HepG2 (cell line): ENCODE data around the gene UBE2U. TPM values are rescaled to one million over a fixed set of nuclear protein-coding genes. Genes with fewer than 3 reads are reported as not detected.

Experiments
- ATAC-seq: fragments of 200-7000 bp; cut with Tn5 transposase; 3 replicates; pipeline ENCODE4 v1.9.1; 2020; ENCODE audit warnings: mild to moderate bottlenecking, moderate library complexity
- BruUV-seq: library from RNA; stranded (reverse); fragments of 400-500 nt; replicated peaks from 2 replicates; lab custom pipeline; 2021; lab: Mats Ljungman, UMichigan
- CTCF ChIA-PET: fragments of 300-600 bp; formaldehyde crosslinking; extraction: SDS; loops from one replicate; lab custom pipeline; 2021; ENCODE audit warnings: low total read pairs, inconsistent platforms, low intra/inter-chr PET ratio; lab: Yijun Ruan, JAX
- POLR2A ChIA-PET: fragments of 350-600 bp; sonication (Branson Sonifier 250); formaldehyde crosslinking; loops from one replicate; lab custom pipeline; 2020; ENCODE audit warnings: antibody characterized with exemption, inconsistent platforms; lab: Yijun Ruan, JAX
- DNase-seq: peaks from one replicate; pipeline ENCODE4 v3.0.0-alpha.2; 2015; ENCODE audit warnings: low spot score
- FAIRE-seq: peaks from 3 replicates; lab custom pipeline; 2011; peaks lifted over from hg19 to GRCh38; lab: Jason Lieb, UNC
- H2AFZ ChIP-seq: one replicate; pipeline ENCODE4 v1.6.1; 2011; ENCODE audit warnings: low read length, inconsistent platforms
- H3K27ac ChIP-seq: fragments of 300-600 bp; 3 replicates; pipeline ENCODE4 v1.8.0; 2011; ENCODE audit warnings: mixed run types, mild to moderate bottlenecking, mixed read lengths, low read length, inconsistent platforms; ENCODE audit not compliant: insufficient read depth; ENCODE audit errors: extremely low read length
- H3K27me3 ChIP-seq, 2 experiments: fragments of 200-600 bp in 1 of 2; 2 replicates in 1 of 2; 3 replicates in 1 of 2; pipeline versions ENCODE4 v1.6.0 to v1.8.0; 2011; ENCODE audit warnings: low read length in 2 of 2, mild to moderate bottlenecking in 2 of 2, moderate library complexity in 2 of 2, inconsistent platforms in 1 of 2; ENCODE audit not compliant: insufficient read depth in 2 of 2, control insufficient read depth in 1 of 2
- H3K36me3 ChIP-seq, 2 experiments: fragments of 200-600 bp in 1 of 2; replicated peaks in 1 of 2; 2 replicates in 1 of 2; 3 replicates in 1 of 2; pipeline versions ENCODE4 v1.5.1 to v1.8.0; 2011; ENCODE audit warnings: low read length in 2 of 2, inconsistent platforms in 1 of 2; ENCODE audit not compliant: insufficient read depth in 2 of 2, control insufficient read depth in 1 of 2
- H3K4me1 ChIP-seq: 2 replicates; pipeline ENCODE4 v1.5.1; 2012; ENCODE audit warnings: low read length, inconsistent platforms; ENCODE audit not compliant: insufficient read depth
- H3K4me2 ChIP-seq: 2 replicates; pipeline ENCODE4 v1.6.0; 2011; ENCODE audit warnings: low read depth, low read length, inconsistent platforms
- H3K4me3 ChIP-seq, 3 experiments: fragments of 200-600 bp in 1 of 3; sonication (generic), shearing (Covaris generic) in 1 of 3; replicated peaks in 1 of 3; 2 replicates each; pipeline ENCODE4 v1.5.1; 2011 to 2016; ENCODE audit warnings: low read length in 3 of 3, inconsistent platforms in 2 of 3, low read depth in 2 of 3, mild to moderate bottlenecking in 2 of 3, control low read depth in 1 of 3, mixed read lengths in 1 of 3; ENCODE audit not compliant: insufficient read depth in 1 of 3
- H3K79me2 ChIP-seq: one replicate; pipeline ENCODE4 v1.6.1; 2011; ENCODE audit warnings: low read length, inconsistent platforms; ENCODE audit not compliant: insufficient read depth
- H3K9ac ChIP-seq: 2 replicates; pipeline ENCODE4 v1.6.0; 2011; ENCODE audit warnings: mild to moderate bottlenecking, low read depth, low read length, inconsistent platforms; ENCODE audit not compliant: insufficient read depth
- H3K9me3 ChIP-seq: 2 replicates; pipeline ENCODE4 v1.5.1; 2012; ENCODE audit warnings: mild to moderate bottlenecking, low read length
- H4K20me1 ChIP-seq: 2 replicates; pipeline ENCODE4 v1.6.0; 2011; ENCODE audit warnings: inconsistent platforms, mild to moderate bottlenecking, low read length, moderate library complexity; ENCODE audit not compliant: insufficient read depth
- ELF4 ChIP-seq: sonication (generic); formaldehyde crosslinking; IDR thresholded peaks from 2 replicates; pipeline ENCODE4 v1.5.0; 2020; ENCODE audit warnings: missing genetic modification reagents, mild to moderate bottlenecking, moderate library complexity, borderline replicate concordance
- ETV5 ChIP-seq: IDR thresholded peaks from 2 replicates; pipeline ENCODE4 v1.6.1; 2018; ENCODE audit warnings: missing biosample characterization, missing genetic modification reagents, inconsistent platforms, borderline replicate concordance
- GTF2F1 ChIP-seq: fragments of 150-350 bp; IDR thresholded peaks from 2 replicates; pipeline ENCODE4 v1.6.1; 2014; ENCODE audit warnings: low read length
- PBX3 ChIP-seq: sonication (generic); formaldehyde crosslinking; IDR thresholded peaks from 2 replicates; pipeline ENCODE4 v1.8.1; 2023; ENCODE audit warnings: missing genetic modification reagents, inconsistent platforms, borderline replicate concordance
- SAP130 ChIP-seq: IDR thresholded peaks from 2 replicates; pipeline ENCODE4 v1.6.1; 2016; ENCODE audit warnings: low read depth
- WIZ ChIP-seq: sonication (generic); formaldehyde crosslinking; IDR thresholded peaks from 2 replicates; pipeline ENCODE4 v1.5.1; 2020; ENCODE audit warnings: mild to moderate bottlenecking, missing genetic modification reagents
- ZNF3 ChIP-seq: IDR thresholded peaks from 2 replicates; pipeline ENCODE4 v1.7.0; 2017; ENCODE audit warnings: inconsistent platforms
- ZSCAN29 ChIP-seq: sonication (generic); formaldehyde crosslinking; conservative IDR thresholded peaks from 2 replicates; pipeline ENCODE4 v1.4.0; 2020; ENCODE audit warnings: mild to moderate bottlenecking, missing genetic modification reagents
- WGBS: methylation state at CpG from one replicate; pipeline ENCODE4 v1.1.6; 2017; ENCODE audit warnings: low lambda C conversion rate; 5-methylcytosine and 5-hydroxymethylcytosine counted together
- in situ Hi-C: cut with HindIII; loops from 2 replicates; pipeline ENCODE4 v1.10.0; 2017; ENCODE audit warnings: low pct_unique_long_range_greater_than_20kb; ENCODE audit not compliant: extremely low pct_ligation_motif_present
- intact Hi-C: fragments of 100-400 bp; cut with micrococcal nuclease; formaldehyde crosslinking; loops from one replicate; pipeline ENCODE4 v1.10.0; 2022; ENCODE audit not compliant: unreplicated experiment
- polyA plus RNA-seq, 8 experiments: library from polyadenylated mRNA; depleted of rRNA in 3 of 8; stranded (reverse) in 7 of 8; unstranded in 1 of 8; fragments of >200 nt; fragmentation: Illumina TruSeq in 4 of 8; extraction: Trizol in 4 of 8; gene quantifications; 2 replicates each; pipeline versions ENCODE4 v1.2.1 to v1.2.3, GENCODE V29; 2011 to 2016; ENCODE audit warnings: low read depth in 4 of 8, missing spikeins in 1 of 8, mixed read lengths in 1 of 8; ENCODE audit not compliant: insufficient read depth in 1 of 8
- total RNA-seq, 5 experiments: library from RNA; depleted of rRNA; stranded (reverse); fragments of >200 nt; fragmentation: Illumina TruSeq; extraction: Trizol; gene quantifications; 2 replicates each; pipeline ENCODE4 v1.2.3, GENCODE V29; 2016; ENCODE audit warnings: low read depth in 1 of 5
- TF ChIP-seq, protein P1 (sequence below): sonication (generic); formaldehyde crosslinking; conservative IDR thresholded peaks from 2 replicates; pipeline ENCODE4 v1.4.0; 2020; ENCODE audit warnings: missing genetic modification reagents

UBE2U gene
- total and polyA plus RNA-seq, 2 of the 13 experiments (the other 11 are each of a cell fraction or from before 2014, with no cell fraction given): not detected

- in situ Hi-C loops (no loop called here), intact Hi-C loops (no loop called here)
- no peak overlapping the region for H3K27ac ChIP-seq
- H2AFZ ChIP-seq: no peak overlapping the region
- BruUV-seq: no TSS peak
- no peaks in the 10 kb centered on the region for H3K4me1 ChIP-seq
- no peak overlapping the region for H3K4me3 ChIP-seq
- no peaks in the 10 kb centered on the region for H4K20me1 ChIP-seq
- no peak overlapping the region for H3K4me2 ChIP-seq
- H3K36me3 ChIP-seq: no peaks in the 10 kb centered on the region
- ChIA-PET POLR2A (no interaction called here), CTCF (no interaction called here)
- no peak overlapping the region for H3K9ac ChIP-seq
- FAIRE-seq: no peak
- ATAC-seq: no peak
- no peaks in the 10 kb centered on the region for H3K79me2 ChIP-seq
- WGBS: 48% methylated on average over 4 of the region's 4 CpGs
- H3K9me3 ChIP-seq: no peaks in the 10 kb centered on the region
- DNase-seq: no peak
- no peaks in the 10 kb centered on the region for H3K27me3 ChIP-seq
- TF ChIP-seq PBX3 (no peak), ZSCAN29 (CRISPR knock-in tag) (no peak), ZNF3 (no peak)
These were observed 90.4 kb downstream of the UBE2U start for GRCh38 chr1:64293820-64294219.

DNA sequence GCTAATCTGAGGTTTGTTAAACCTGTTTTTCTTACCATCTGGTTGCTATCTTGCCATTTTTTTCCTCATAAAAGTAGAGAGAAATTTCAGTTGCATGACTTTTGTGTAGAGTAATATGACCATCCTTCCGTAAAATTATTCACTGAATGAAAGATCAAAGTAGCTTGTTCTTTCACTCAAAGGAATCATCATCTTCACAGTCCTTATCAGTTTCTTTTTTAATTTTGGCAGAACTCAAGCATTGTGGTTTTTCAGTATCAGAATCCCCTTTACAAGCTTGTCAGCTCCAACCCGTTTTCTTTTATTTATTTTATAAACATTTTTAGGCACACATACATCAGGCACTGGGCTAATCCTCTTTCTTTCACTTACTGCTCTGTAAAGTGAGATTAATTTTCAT, 91.7 kb downstream of the UBE2U start:
- FAIRE-seq (no peak), DNase-seq (no peak), ATAC-seq (no peak)
- ChIA-PET CTCF (no interaction called here), POLR2A (no interaction called here)
- Histone ChIP-seq H4K20me1 (no peaks in the 10 kb centered on the region), H3K4me2 (no peak overlapping the region), H3K9me3 (no peaks in the 10 kb centered on the region), H3K4me3 (no peak overlapping the region), H3K4me1 (no peaks in the 10 kb centered on the region), H2AFZ (no peak overlapping the region), H3K79me2 (no peaks in the 10 kb centered on the region), H3K27me3 (no peaks in the 10 kb centered on the region), H3K9ac (no peak overlapping the region), H3K36me3 (no peaks in the 10 kb centered on the region), H3K27ac (no peak overlapping the region)
- in situ Hi-C loops: no loop called here
- no peak for TF ChIP-seq ELF4 (CRISPR knock-in tag)
- no peak for TF ChIP-seq ETV5 (CRISPR knock-in tag)
- no peak for TF ChIP-seq GTF2F1
- no peak for TF ChIP-seq SAP130 (CRISPR knock-in tag)
- TF ChIP-seq, protein P1, sequence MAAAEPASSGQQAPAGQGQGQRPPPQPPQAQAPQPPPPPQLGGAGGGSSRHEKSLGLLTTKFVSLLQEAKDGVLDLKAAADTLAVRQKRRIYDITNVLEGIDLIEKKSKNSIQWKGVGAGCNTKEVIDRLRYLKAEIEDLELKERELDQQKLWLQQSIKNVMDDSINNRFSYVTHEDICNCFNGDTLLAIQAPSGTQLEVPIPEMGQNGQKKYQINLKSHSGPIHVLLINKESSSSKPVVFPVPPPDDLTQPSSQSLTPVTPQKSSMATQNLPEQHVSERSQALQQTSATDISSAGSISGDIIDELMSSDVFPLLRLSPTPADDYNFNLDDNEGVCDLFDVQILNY: no peak
- TF ChIP-seq WIZ: no peak
- intact Hi-C loops: no loop called here
- BruUV-seq: no TSS peak
- 20% methylated on average over 2 of the region's 2 CpGs for WGBS
